GM21381 (cell line): ENCODE results near the gene UCMA.
"Not testable (repeated sequence)": the region's sequence is repeated elsewhere in the genome, so short reads cannot be mapped to it uniquely, and the experiment has no call there.

ENCODE experiments used
- ATAC-seq: cut with Tn5 transposase; IDR thresholded peaks from one replicate; pipeline ENCODE4 v1.9.1; 2021; ENCODE audit warnings: mild to moderate bottlenecking, moderate library complexity; ENCODE audit not compliant: unreplicated experiment

UCMA gene, protein sequence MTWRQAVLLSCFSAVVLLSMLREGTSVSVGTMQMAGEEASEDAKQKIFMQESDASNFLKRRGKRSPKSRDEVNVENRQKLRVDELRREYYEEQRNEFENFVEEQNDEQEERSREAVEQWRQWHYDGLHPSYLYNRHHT

DNA sequence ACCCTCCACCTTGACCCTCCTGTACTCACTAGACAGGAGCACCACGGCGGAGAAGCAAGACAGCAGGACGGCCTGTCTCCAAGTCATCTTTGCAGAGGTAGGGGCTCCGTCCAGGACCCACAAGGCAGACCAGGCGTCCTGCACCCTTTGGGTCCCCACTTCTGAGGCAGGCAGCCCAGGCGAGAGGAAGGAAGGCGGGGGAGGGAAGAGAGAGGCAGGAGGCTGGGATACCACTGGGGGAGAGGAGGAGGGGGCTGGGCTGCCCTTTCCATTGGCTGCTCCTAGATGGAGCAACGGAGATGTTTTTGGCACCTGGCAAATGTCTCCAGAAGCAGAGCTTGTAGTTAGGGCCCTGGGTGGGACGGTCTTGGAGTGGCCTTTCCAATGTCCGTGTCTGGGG lies at the start of gene UCMA:
Gene UCMA (minus strand): TSS at position 203 of the 400 bp plus-strand sequence. CDS start 116 bp downstream, at position 87.
- ATAC-seq: no peak

DNA sequence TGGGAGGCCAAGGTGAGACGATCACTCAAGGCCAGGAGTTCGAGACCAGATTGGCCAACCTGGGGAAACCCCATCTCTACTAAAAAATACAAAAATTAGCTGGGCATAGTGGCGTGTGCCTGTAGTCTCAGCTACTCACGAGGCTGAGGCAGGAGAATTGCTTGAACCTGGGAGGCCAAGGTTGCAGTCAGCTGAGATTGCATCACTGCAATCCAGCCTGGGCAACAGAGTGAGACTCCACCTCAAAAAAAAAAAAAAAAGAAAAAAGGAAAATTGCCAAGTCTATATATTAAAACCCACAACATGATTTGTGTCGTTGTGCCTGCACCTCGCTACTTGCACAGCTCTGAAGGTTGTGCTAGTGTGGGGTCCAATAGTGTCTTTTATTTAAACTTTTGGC lies 48.2 kb upstream of the UCMA start:
- not testable (repeated sequence) for ATAC-seq

DNA sequence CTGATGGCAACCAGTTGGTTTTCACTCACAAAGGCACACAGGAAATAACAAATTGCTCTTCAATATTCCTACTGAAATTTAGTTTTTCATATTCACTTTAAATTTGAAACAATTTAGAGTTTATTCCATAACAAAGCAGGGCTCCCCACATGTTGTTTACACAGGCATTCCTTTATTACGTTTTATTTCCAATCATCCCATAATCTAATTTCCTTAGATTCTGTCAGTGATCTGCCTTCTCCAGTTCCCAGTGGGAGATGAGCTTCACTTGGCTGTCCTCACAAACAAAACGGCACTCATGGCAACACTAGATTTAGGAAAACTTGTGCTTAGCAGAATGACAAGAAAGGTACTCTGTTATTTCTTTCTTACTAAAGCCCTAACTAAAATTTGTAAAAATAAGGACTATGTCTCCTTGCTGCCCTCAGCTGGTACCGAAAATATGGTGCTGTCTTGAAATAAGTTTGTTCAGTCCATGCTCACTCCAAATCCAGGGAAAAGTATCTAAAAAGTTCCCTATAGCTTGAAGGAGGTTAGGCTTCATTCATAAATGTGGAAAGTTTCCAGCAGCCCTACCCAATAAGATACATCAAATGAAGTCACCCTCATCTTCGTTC lies 42.7 kb upstream of the UCMA start:
- ATAC-seq: no peak

DNA sequence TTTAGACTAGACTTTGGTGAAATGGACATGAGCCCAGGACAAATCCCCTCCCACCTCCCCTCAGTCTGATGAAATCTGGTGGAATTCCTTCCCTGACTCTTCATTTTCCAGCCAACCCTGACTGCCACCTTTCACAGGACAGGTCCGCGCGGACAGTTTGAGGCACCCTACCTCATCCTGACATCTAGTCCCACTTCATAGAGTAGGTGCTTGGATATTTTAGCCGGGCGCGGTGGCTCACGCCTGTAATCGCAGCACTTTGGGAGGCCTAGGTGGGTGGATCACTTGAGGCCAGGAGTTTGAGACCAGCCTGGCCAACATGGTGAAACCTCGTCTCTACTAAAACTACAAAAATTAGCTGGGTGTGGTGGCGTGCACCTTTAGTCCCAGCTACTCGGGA lies 42.0 kb upstream of the UCMA start:
- ATAC-seq: not testable (repeated sequence)

DNA sequence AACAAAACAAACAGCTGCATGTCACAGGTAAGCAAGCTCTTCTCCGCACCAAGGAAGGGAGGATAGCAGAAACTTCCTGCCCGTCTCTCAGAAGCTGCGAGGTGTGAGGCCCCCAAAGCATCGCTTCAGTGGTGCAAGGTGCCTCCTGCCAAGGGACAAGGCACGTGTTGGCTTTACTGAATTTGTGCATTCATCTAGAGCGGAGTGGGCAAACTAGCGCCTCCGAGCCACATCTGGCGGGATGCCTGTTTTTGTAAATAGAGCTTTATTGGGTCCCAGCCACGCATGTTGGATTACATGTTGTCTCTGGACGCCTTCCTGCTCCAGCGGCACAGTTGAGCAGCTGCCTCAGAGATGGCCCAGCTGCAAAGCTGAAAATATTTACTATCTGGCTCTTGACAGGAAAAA lies 38.0 kb upstream of the UCMA start:
- ATAC-seq: peak; percentile 22

DNA sequence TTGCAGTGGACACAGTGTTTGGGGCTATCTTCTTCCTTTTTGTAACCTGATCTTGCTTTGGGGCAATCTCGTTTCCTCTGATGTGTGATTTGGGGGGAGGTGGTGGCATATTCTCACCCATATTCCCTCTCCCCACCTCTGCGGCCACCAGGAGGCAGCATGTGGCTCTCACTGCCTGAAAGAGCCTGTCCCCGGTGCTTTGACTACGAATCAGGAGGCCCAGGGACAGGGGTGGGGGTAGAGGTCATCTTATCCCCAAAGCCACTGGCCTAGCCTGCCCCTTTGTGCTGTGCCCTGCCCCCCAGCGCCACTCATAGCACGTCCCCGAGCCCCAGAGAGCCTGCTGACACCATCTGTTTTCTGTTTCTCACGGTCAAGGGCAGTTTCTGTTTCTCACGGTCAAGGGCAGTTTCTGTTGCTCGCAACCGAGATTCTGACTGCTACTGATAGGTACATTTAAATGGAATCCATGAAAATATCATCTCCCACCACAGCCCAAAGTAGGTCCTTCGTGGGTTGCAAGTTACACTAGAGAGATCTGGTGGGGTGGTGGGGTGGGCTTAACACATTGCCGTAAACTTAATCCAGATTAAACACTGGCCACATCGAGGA lies 37.5 kb upstream of the UCMA start:
- ATAC-seq: peak; percentile 74

DNA sequence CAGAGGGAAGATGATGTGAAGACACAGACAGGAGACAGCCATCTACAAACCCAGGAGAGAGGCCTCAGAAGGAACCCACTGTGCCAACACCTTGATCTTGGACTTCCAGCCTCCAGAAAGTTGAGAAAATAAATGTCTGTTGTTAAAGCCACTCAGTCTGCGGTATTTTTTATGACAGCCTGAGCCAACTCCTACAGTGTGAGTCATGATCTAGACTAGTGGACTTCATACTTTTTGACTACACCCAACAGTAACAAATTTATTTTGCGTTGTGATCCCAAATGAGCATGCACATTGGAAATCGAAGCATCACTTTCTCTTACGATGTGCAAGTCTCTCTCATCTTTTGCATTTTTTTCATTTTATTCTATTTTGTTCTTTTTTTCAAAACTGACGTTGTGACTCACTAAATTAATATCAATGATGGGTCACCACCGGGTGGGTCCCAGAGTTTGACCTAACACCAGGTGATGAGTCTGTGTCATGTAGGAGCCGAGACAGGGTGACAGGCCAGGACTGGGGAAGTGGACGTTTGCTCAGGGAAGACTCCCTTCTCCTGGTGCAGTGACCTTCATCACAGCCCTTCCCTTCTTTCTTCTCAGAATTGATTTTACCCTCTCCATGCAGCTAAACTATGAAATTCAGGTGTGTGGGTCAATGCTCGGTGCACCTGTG lies 36.8 kb upstream of the UCMA start:
- ATAC-seq: no peak

DNA sequence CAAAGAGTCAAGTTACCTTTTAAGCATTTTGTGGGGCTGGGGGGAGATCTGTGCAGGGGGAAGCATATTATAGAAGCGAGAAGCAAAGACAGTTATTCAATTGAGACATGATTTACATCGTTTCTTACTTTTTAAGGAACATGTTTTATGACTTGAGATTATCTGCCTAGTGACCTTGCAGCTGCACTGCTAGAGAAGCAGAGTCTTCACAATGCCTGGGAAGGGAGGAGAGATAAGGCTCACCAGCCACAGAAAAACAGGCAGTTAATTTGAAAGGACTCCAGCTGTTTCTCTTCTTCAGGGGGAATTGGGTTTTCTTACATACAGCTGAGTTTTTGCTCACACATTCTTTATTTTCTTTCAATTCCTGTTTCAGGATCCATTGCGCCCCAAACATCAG lies 34.7 kb upstream of the UCMA start:
- no peak for ATAC-seq

DNA sequence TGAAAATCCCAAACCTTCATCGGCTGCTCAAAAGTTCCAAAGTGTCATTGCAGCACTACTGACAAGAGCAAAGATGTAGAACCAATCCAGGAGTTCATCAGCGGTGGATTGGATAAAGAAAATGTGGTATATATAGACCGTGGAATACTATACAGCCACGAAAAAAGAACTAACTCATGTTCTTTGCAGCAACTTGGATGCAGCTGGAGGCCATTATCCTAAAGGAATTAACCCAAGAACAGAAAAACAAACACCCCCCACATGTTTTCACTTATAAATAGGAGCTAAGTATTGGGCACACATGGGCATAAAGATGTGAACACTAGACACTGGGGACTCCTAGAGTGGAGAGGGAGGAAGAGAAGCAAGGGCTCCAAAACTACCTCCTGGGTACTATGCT lies 34.1 kb upstream of the UCMA start:
- ATAC-seq: no peak

DNA sequence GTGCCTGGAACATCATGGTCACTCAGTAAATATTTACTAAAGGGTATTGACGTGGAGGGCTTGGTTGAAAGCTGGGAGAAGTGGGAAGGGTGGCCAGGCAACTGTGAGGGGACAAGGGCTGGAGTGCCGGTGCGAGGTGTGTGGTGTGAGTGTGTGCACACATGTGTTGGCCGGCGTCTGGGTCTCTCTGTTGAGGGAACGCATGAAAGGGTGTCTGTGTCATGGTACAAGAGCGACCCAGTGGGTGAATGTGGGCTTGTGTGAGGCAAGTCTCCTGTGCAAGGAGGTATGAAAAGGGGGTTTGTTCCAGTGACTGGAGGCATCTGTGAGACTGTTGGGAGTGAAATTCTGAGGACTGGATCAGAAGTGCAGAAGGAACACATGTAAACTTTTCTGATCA lies 29.4 kb upstream of the UCMA start:
- ATAC-seq: no peak

DNA sequence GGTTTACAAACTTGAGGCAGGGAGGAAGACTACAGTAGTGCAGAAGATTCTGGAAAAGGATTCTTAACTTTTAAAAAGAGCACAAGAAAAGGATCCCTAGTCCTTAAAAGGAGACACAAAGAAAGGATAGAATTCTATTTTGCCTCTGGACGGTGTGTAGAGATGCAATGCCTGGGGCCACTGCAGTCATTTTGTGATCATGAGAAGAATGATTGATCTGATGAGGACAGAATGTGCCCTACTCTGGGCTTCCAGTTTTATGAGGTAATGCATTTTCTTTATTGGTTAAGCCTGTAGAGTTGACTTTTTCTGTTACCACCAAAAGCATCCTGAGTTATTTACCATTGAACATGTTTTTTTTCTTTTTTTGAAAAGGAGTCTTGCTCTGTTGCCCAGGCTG lies 28.3 kb upstream of the UCMA start:
- no peak for ATAC-seq

DNA sequence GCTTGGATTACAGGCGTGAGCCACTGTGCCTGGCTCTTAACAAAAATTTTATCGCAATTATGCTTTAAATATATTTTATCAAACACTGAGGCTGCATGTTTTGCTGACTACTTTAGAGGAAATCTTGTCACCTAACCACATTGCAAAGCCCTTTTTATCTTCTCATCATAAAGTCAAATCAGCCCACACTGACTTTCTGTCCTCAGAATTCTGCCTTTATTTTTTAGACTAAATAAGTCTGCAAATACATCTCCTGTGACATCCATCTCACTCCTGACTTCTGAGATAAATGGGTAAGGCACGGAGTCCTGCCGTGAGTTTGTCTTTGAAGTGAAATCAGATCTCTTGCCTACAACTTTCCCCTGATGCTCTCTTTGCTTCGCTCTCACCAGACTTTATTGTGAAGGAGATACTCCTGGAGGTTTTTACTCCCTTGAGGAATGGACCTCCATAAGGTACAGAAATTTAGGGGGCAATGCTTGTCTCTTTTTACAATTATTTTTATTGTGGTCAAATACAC lies 23.5 kb upstream of the UCMA start:
- ATAC-seq: no peak

DNA sequence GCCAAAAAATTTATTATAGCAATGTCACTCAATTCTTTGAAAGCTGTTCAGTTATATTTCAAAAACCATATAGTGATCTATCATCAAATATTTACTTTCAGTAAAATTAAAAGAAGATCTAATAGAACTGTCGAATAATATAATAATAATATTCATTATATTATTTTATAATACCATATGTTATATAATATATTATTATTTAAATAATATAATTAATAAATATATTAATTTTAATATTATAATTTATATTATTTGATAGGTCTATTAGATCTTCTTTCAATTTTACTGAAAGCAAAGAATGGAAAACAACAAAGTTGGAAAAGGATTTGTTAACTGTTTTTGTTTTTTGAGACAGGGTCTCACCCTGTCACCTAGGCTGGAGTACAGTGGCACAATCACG lies 22.5 kb upstream of the UCMA start:
- no peak for ATAC-seq

DNA sequence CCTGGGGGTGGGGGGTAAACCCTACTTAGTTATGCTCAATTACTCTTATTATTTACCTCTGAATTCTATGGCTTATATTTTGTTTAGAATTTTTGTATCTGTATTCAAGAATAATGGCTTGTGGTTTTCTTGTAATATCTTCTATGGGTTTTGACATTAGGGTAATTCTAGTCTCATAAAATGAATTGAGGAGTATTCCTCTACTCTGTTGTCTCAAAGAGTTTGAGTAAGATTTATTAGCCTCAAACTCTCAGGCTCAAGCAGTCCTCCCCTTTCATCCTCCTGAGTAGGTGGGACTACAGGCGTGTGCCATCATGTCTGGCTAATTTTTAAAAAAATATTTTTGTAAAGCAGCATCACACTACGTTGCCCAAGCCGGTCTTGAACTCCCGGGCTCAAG lies 19.6 kb upstream of the UCMA start:
- ATAC-seq: no peak

DNA sequence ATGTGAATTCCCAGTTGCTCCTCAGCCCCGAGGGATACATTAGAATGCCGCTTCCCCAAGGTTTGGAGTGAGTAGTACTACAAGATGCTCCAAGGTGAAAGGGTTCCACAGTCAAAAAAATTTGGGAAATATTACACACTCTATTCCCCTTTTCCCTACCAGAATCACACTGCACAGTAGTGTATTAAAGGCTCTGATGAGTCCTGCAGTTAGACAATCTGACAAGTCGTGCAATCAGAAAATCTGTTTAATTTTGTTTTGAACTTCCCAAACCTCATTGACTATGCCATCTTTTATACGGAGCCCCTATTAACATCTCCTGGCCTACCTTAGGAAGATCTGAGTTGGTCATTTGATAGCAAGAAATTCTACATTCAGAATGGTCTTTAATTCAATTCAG lies 13.6 kb upstream of the UCMA start:
- ATAC-seq: no peak

DNA sequence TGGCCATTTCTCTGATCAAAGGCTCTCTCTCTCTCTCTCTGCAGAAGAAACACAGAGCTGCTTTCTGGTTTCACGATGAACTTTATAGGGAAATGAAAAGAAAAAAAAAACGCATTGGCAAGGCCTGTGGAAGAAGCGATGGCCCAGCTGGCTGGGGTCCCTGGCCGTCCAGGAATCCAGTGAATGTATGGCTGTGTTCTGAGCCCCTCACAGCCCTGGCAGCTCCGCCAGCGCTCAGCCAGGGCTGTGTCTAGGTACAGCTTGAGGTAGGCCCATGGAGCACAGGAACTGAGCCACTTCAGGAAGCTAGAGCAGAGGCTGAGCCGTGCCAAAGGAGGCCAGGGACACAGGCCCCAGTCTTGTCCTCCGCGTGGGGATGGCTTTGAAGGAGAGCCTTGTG lies 13.1 kb upstream of the UCMA start:
- no peak for ATAC-seq

DNA sequence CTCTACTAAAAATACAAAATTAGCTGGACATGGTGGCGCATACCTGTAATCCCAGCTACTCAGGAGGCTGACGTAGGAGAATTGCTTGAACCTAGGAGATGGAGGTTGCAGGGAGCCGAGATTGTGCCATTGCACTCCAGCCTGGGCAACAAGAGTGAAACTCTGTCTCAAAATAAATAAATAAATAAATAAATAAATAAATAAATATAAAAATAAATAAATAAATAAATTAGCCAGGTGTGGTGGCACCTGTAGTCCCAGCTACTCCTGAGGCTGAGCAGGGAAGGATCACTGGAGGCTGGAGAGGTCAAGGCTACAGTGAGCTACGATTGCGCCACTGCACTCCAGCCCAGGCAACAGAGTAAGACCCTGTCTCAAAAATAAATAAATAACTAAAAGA lies 8.1 kb upstream of the UCMA start:
- ATAC-seq: not testable (repeated sequence)

DNA sequence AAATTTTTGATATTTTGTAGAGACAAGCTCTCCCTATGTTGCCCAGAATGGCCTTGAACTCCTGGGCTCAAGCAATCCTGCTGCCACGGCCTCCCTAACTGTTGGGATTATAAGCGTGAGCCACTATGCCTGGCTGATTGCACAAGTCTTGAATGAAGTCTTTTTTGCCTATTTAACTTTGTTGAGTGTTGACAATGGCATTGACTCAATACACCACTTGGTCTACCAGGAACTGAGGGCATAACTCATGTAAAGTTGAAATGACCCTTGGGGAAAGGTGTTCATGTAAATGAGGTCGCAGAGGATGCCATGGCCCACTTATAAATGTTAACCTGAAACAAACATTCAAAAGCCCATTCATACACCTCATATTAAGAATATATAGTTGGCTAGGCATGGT lies 7.4 kb upstream of the UCMA start:
- ATAC-seq: no peak

DNA sequence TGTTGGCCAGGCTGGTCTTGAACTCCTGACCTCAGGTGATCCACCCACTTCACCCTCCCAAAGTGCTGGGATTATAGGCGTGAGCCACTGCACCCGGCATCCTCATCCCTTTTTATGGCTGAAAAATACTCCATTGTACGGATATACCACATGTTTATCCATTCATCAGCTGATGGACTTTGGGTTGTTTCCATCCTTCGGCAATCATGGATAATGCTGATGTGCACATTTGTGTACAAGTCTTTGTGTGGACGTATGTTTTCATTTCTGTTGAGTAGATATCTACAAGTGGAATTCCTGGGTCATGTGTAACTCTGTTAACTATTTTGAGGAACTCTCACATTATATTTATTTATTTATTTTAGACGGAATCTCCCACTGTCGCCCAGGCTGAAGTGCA lies 5.7 kb upstream of the UCMA start:
- no peak for ATAC-seq

DNA sequence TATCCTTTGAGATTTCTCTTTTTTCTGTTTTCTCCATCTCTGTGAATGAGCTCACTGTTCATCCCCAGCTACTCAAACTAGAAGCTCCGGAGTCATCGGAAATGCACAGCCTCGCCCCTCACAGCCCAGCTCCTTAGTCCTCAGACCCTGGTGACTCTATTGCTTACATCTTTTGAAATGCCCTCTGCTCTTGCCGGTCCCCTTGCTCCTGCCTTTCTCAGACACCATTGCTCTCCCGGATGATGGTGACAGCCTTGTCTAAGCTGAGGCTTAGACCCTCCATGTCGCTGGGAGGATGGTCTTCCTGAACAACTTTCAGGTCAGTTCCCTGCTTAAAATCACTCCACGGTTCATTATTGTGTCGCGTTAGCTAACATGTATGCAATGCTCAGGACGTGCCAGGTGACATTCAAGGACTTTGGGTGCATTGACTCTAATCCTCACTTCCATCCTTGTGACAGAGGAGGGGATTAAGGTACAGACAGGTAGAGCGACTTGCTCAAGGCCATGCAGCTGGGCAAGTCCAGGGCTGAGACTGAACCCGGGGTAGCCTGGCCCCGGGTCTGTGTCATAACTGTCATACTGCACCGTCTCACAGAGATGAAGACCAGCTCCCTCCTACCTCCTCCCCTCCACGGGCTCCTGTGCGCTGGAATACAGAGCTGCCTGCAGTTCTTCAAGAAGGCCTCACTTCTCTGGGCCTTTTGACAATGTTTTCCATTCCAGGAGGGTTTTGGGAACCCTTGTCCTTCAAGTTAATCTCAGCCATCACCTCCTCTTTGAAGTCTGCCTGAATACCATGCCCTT lies 4.3 kb upstream of the UCMA start:
- no peak for ATAC-seq

DNA sequence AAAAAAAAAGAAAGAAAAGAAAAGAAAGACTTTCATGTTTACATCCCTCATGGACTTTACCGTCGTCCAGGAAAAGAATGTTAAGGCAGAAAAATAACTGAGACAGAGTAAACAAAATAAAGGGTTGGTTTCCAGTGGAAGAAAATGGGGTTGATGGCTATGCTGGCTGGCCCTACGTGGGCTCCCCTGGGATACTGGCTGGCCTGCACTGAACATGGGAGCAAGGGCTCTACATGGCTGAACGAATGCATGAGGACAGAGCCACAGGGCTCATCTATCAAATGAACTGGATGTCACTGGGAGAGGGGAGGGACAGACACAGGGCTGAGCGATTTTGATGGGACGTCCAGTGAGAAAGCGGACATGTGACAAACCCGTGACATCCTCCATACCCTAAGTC lies 2.5 kb upstream of the UCMA start:
- ATAC-seq: no peak
